LNCAP (cell line): ENCODE results near the gene HOXD12.

Source experiments
- CTCF ChIP-seq: fragments of 450-650 bp; IDR thresholded peaks from 2 replicates; pipeline ENCODE4 v1.5.1; 2017; ENCODE audit warnings: mild to moderate bottlenecking

The HOXD12 gene

GRCh38 chr2:176124947-176125771, 25.6 kb downstream of the HOXD12 start:
- no peak for TF ChIP-seq CTCF

- no peak for TF ChIP-seq CTCF
Observed at GRCh38 chr2:176125772-176126054, 26.1 kb downstream of the HOXD12 start.

- TF ChIP-seq CTCF: peak; percentile 76
Observed at GRCh38 chr2:176126929-176127773, 27.6 kb downstream of the HOXD12 start.

GRCh38 chr2:176127774-176128072, 28.1 kb downstream of the HOXD12 start:
- no peak for TF ChIP-seq CTCF

- no peak for TF ChIP-seq CTCF
Observed at GRCh38 chr2:176128172-176128981, 28.8 kb downstream of the HOXD12 start.

- TF ChIP-seq CTCF: no peak
Observed at GRCh38 chr2:176128982-176129796, 29.6 kb downstream of the HOXD12 start, which contains the start of gene HOXD8. HOXD8 (plus strand) TSS chr2:176129705; CDS start chr2:176130367, 662 bp downstream.

- TF ChIP-seq CTCF: no peak
Observed at GRCh38 chr2:176129813-176130146, 30.2 kb downstream of the HOXD12 start.
